ENCODE results near the gene ANAPC1.
"Not testable (repeated sequence)": the region's sequence is repeated elsewhere in the genome, so short reads cannot be mapped to it uniquely, and the experiment has no call there.

The ANAPC1 gene

DNA sequence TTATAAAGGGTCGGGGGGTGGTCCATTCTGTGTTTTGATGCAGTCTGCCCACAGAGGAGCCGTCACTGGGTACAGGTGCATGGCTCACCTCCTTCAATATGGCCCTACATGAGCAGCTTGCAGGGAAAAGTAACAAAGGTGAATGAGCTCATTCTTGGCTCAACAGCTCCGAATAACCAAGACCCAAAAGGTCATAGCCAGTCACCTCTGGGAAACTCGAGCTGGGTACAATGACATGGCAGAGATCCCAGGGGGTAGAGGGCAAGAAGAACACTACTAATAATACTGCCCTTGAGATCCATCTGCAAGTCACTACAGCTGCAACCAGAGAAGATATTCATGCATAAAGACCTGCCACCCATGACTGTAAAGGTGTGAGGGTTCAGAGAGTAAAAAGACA, 106.8 kb downstream of the ANAPC1 start:
- H3K27me3 ChIP-seq; H3K4me3 ChIP-seq; H3K36me3 ChIP-seq; H3K27ac ChIP-seq; H3K9me3 ChIP-seq; intact Hi-C loops (cut with DNase I; ENCODE audit: low total_unique reads); H3K4me1 ChIP-seq; DNase-seq: not testable (repeated sequence)

DNA sequence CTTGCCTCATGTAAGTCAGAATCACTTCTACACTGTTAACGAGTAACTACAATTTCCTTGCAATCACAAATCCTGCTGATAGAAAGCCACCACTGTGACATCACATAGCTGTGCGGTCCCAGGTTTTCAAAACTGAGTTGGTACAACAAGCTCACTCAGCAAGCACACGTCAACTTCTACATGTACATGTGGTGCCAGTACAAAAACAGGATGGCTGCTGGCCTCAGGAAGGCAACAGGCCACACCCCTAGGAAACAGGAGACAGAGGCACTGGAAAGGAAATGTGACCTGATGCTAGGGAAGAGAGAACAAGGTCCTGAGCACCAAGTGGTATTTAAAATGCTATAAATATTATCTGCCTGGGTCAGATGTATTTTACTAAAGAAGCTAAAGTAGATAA, 107.7 kb downstream of the ANAPC1 start:
- H3K4me3 ChIP-seq; H3K27me3 ChIP-seq; H3K36me3 ChIP-seq; H3K9me3 ChIP-seq; H3K27ac ChIP-seq; intact Hi-C loops (cut with DNase I; ENCODE audit: low total_unique reads); H3K4me1 ChIP-seq; DNase-seq: not testable (repeated sequence)

DNA sequence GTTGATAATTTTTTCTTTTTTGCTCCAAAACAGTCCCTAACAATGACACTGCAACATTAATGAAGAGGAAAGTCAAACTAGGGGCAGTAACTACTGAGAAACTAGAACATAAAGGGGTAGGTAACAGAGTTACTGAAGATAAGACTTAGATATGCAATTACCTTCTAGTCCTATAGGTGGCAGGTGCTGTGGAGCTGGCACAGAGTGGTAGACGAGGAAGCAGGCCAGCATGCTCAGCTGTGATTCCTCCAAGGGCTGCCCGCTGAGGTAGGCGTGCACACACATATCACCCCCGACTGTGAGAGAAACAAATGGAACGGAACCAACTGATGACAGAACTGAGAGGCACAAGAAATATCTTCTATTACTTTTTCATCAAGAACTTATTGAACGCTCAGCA, 111.8 kb downstream of the ANAPC1 start:
- H3K36me3 ChIP-seq; H3K27me3 ChIP-seq; DNase-seq; H3K4me1 ChIP-seq; H3K9me3 ChIP-seq; H3K4me3 ChIP-seq; intact Hi-C loops (cut with DNase I; ENCODE audit: low total_unique reads); H3K27ac ChIP-seq: not testable (repeated sequence)

DNA sequence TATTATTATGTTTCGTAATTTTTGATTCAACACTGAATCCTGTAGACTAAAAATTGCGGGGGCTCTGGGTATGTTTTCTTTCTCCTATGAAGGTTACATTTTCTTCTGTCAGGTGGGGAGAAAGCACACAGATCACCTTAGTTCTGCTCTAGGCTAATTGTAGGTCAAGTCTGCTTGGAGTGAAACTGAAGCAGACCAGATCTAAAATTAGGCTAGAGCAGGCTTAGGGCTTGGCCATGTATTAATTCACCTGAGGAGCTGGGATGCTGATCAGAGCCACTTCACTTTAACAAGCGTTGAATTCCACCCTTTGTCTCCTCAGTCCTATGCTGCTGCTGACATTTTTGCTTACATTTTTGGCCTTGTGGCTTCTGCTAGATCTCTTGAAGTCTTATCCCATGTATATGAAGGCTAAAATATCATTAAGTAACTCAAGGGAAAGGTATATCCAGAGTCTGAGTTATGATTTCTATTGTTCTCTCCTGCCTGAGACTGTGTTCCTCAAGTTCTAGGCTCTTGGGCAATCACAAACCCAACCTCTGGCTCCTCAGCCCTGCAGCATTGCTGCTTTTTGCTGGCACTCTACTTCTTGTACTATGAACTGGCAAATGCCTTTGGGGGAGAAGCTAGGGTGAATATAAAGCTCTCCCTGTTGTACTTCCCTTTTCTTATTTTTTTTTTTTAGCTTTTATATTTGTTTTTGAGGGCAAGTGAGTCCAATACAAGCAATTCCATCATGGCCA, 112.9 kb downstream of the ANAPC1 start:
- H3K36me3 ChIP-seq; H3K4me1 ChIP-seq; H3K4me3 ChIP-seq; H3K27ac ChIP-seq; DNase-seq; H3K9me3 ChIP-seq; H3K27me3 ChIP-seq; intact Hi-C loops (cut with DNase I; ENCODE audit: low total_unique reads): not testable (repeated sequence)

DNA sequence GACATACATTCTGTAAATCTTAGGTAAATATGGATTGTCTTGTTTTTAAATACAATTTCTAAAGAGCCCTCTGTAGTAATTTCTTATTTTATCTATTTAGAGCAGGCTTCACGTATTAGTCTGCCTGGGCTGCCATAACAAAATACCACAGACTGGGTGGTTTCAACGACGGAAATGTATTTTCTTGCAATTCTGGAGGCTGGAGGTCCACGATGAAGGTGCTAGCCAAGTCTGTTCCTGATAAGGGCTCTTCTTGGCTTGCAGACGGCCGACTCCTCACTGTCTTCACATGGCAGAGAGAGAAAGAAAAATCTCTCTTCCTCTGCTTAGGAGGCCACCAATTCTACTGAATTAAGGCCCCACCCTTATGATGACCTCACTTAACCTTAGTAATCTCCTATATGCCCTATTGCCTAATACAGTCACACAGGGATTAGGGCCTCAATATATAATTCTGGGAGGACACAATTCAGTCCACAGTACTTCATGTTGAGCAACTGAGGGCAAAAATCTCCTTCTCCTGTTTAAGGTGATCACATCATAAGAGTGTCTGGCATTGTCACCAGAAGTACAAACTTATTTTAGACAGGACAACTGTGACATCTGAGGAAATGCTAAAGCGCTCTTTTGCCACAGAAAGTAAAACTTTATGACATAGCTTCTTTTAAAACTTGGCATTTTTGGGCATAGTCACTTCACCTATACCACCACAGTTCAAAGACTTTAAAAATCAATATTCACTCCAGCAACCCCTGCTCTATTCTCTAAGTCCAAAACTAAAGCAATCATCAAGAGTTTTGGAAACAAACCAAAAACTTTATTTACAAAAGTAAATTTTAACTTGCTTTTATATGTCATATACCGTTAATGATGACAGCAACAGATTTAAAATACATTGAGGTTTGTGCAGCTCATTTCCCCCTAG, 115.5 kb downstream of the ANAPC1 start:
- DNase-seq; intact Hi-C loops (cut with DNase I; ENCODE audit: low total_unique reads); H3K27ac ChIP-seq; H3K36me3 ChIP-seq; H3K4me3 ChIP-seq; H3K4me1 ChIP-seq; H3K27me3 ChIP-seq; H3K9me3 ChIP-seq: not testable (repeated sequence)

DNA sequence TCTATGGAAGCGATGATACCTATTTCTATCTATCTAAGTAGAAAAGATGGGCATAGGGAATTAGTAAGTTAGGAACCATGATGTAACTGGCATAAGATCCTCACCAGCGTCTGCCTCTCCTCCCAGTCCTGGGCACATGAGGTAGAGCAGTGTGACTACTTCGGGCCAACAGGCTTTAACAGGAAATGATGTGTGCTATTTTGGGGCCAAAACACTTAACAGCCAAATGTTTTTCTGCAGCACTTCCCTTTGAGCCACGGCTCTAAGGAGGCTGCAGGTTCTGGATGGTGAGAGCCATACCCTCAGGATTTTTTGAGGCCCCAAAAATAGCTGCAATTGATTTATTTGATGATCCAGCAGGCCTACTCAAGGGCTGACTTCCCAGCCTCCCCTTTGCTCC, 116.9 kb downstream of the ANAPC1 start:
- intact Hi-C loops (cut with DNase I; ENCODE audit: low total_unique reads); H3K27me3 ChIP-seq; DNase-seq; H3K4me3 ChIP-seq; H3K27ac ChIP-seq; H3K36me3 ChIP-seq; H3K9me3 ChIP-seq; H3K4me1 ChIP-seq: not testable (repeated sequence)

DNA sequence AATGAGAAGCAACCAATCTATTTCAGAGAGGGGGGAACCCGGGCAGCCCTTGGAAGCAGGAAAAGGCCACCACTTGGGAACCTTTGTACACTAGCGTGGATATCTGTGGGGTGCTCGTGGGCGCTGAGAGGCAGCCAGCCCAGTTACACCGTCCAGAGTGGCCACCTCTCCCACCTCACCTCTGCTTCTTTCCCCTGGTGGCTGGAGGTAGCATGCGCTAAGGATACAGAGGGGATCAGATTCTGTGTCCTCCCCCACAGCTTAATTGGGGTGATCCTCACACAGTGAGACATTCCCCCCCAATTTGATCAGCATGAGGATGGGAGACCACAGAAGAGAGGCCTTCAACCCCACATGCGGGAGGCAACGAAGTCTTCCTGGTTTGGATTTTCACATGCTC, 117.7 kb downstream of the ANAPC1 start:
- H3K27me3 ChIP-seq; H3K36me3 ChIP-seq; H3K9me3 ChIP-seq; intact Hi-C loops (cut with DNase I; ENCODE audit: low total_unique reads); DNase-seq; H3K4me1 ChIP-seq; H3K4me3 ChIP-seq; H3K27ac ChIP-seq: not testable (repeated sequence)

DNA sequence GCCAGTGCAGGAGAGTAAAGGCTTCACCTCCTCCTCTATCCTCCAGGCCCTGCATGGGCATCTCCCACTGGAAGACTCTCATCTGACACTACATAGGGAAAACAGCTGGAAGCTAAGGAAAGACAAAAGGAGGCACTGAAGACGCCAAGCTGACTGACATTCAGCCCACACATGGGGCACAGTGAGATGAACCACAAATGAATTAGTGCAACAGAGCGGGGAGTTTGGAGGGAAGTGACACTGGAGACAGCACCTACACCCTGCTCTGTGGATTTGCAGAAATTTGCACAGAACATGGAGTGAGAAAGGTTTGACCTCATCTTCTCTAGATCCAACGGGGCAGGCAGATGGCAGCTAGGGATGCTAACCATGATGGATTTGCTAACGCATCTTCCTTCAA, 119.8 kb downstream of the ANAPC1 start:
- H3K4me3 ChIP-seq; H3K4me1 ChIP-seq; H3K27me3 ChIP-seq; H3K9me3 ChIP-seq; H3K36me3 ChIP-seq; H3K27ac ChIP-seq; DNase-seq; intact Hi-C loops (cut with DNase I; ENCODE audit: low total_unique reads): not testable (repeated sequence)

DNA sequence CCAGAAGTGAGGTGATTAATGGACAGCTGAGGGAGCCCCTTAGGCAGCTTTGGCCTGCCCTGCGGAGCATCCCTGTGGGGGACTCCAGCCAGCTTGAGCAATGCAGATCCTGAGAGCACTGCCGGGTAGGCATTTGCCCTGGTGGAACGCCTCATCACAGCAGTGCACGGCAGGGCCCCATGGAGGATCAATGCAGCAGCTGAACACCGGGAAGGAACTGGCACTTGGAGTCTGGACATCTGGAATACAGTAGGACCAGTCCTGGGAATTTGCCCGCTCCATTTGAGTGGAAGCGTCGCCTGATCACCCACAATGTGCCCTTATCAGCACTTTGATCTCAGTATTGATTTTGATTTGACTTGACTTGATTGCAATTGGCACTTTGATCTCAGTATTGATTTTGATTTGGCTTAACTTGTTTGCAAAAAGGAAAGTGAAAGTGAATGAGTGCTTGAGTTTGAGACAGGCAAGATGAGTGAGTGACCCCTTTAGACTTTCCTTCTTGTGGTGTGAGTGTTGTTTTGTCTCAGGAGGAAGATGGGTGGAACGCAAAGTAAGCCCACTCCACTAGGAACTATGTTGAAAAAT, 123.2 kb downstream of the ANAPC1 start:
- H3K27ac ChIP-seq; H3K36me3 ChIP-seq; H3K4me1 ChIP-seq; intact Hi-C loops (cut with DNase I; ENCODE audit: low total_unique reads); H3K4me3 ChIP-seq; DNase-seq; H3K9me3 ChIP-seq; H3K27me3 ChIP-seq: not testable (repeated sequence)

DNA sequence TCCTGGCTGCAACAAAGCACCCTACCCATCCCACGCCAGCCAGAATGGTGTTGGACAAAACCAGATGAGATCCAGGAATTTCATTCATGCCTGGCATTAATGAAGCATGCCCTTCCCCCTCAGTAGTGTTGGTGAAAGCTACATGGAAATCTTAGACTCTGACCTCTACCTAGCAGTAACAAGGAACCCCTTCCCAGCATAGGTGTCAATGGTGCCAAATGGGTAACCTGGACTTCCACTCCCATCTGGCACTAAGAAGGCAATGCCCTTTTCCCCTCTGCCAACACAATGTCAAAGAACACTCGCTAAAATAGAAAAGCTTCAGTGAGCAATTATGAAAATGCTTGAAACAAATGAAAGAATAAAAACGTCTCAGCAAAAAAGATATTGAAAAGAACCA, 131.5 kb downstream of the ANAPC1 start:
- H3K36me3 ChIP-seq; H3K4me3 ChIP-seq; H3K4me1 ChIP-seq; H3K9me3 ChIP-seq; H3K27me3 ChIP-seq; H3K27ac ChIP-seq; intact Hi-C loops (cut with DNase I; ENCODE audit: low total_unique reads); DNase-seq: not testable (repeated sequence)

DNA sequence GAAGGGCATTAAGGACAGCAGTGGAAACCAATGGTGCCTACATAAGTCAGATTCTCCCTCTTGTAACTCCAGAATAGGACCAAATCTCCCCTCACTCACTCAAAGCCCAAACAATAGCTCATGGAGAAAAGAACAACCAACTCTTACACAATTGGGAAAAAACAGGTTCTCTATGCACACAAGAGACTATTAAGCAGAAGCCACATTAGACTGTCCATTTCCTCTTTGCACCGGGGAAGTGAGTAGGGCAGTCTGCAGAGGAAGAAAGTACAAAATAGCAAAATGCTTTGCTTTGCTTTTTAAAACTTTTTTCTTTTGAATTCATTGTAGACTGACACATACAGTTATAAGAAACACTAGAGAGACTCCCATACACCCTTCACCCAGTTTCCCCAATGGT, 133.4 kb downstream of the ANAPC1 start:
- H3K36me3 ChIP-seq; H3K9me3 ChIP-seq; intact Hi-C loops (cut with DNase I; ENCODE audit: low total_unique reads); DNase-seq; H3K27me3 ChIP-seq; H3K27ac ChIP-seq; H3K4me3 ChIP-seq; H3K4me1 ChIP-seq: not testable (repeated sequence)

DNA sequence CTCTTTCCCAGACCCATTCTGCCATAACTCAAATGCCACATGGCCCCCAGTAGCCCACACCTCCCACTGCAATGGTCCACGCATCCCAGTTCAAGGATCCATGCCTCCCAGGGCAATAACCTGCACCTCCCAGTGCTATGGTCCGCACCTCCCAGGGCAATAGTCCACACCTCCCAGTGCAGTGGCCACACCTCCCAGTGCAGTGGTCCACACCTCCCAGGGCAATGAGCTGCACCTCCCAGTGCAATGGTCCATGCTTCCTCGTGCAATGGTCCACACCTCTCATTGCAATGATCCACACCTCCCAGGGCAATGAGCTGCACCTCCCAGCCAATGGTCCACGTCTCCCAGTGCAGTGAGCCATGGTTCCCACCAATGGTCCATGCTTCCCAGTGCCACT, 135.6 kb downstream of the ANAPC1 start:
- H3K27me3 ChIP-seq; H3K9me3 ChIP-seq; DNase-seq; H3K27ac ChIP-seq; intact Hi-C loops (cut with DNase I; ENCODE audit: low total_unique reads); H3K4me3 ChIP-seq; H3K4me1 ChIP-seq; H3K36me3 ChIP-seq: not testable (repeated sequence)
